Smooth muscle cell of the brain vasculature (primary cell): ENCODE data around the gene SDC4.

Experiments
- DNase-seq: peaks from one replicate; pipeline ENCODE4 v3.0.0-alpha.2; 2012; ENCODE audit warnings: low read depth, low spot score

SDC4 gene, protein sequence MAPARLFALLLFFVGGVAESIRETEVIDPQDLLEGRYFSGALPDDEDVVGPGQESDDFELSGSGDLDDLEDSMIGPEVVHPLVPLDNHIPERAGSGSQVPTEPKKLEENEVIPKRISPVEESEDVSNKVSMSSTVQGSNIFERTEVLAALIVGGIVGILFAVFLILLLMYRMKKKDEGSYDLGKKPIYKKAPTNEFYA

DNA sequence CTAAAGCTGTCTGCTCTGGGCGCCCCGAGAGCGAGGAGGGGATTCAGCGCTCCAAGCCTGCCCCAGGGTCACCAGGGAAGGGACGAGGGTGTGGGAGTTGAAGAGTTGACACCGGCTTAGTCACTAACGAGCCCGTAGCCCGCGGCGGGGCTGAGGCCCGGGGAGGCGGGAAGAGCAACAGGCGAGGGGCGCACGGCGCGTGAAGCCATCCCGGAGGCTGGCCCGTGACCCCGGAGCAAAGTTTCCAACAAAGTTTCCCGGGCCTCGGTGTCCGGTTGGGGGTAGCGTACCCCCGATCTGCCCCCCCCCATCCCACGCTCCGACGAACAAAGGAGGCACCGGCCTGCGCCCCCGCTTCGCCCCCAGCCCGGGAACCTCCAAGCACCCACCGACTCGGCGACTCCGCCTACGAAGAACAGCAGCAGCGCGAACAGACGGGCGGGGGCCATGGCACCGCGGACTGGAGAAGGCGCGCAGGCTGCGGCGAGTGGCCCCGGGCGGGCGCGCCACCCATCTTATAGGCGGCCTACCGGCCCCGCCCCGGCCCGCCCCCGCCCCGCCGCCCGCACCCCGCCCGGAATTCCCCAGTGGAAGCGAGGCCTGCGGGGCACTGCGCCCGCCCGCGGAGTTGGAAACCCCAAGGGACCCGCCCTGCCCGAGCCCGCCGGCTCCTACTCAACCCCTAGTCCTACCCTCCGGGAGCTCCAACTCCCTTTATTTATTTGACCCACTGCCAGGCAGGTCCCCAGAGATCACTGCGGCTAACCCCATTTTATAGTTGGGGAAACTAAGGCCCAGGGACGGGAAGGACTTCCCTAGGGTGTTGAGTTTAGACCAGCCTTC lies at the start of gene SDC4:
SDC4 (minus strand) TSS at position 489 of the 843 bp plus-strand sequence; CDS start at position 449, 40 bp downstream.
- DNase-seq, result no peak

DNA sequence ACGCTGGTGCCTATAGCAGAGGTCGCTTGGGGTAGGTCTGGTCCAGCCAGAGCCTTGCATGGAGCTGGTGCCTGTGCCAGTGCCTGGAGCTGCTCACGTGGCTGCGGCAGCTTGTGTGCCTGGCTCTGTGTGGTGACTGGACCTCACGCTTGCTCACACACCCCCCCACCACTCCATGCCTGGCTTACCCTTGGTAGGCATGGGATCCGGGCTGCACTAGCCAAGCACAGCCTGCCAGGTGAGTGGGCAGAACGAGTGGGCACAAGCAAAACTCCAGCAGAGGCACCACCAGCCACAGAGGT lies 46.8 kb upstream of the SDC4 start:
- no peak for DNase-seq

DNA sequence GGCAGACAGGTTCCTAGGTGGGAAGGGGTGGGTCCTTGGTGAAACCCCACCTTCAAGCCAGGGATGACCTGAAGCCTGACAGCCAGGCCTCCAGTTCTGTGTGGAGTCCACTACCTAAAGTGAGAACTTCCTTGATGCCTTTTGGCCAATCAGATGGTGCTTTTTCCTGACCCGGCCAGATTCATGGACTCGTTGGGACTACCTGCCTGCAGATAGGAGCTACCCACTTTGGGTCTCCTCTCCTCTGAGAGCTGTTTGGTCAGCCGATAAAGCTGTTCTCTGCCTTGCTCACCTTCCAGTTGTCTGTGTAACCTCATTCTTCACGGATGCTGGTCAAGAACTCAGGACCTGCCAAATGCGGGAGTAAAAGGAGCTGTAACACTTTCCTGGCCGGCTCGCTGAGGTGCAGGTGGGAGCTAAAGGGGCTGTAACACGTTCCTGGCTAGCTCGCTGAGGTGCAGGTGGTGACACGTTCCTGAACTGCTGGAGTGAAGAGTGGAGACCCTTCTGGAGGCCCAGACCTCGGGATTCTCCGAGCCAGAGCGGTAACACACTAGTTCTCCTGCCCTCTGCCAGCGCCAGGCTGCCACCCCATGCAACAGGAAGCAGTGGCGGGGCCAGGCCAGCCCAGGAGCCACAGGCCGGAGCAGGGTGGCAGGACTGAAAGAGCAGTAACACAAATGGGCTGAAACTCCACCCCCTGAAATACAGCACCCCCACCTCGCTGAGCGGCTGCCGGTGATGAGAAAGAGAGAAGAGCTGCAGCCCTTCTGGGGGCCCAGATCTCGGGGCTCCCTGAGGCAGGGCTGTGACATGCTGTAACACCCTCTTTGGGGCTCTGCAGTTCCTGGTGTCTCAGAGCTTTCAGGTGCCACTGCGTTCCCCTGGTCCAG lies 46.2 kb upstream of the SDC4 start:
- no peak for DNase-seq

DNA sequence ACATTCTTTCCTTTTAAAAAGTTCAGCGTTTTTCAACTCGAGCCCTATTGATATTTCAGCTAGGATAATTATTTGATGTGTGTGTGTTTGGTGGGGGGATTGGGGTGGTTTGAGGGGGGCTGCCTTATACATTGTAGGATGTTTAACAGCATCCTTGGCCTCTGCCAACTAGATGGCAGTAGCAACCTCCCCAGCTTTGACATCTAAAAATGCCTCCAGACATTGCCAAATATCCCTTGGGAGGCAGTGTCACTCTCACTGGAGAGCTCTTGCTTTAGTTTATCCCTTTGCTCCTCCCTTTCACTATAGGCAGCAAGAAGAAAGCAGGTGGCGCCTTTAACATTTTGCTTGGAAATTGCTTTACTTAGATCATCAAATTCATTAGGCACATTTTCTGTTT lies 44.5 kb upstream of the SDC4 start:
- DNase-seq, result no peak

DNA sequence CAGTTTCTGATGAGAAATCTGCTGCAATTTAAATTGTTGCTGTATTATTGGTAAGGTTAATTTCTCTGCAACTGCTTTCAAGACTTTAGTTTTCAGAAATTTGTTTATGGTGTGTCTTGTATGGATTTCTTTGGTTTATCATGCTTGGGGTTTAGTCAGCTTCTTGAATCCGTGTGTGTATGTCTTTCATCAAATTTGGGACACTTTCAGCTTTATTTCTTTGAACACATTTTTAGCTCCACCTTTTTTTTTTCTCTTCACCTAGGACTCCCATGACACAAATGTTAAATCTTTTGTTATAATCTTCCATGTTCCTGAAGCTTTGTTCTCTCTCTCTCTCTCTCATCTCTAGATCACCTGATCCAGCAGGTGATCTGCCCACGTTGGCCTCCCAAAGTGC lies 43.3 kb upstream of the SDC4 start:
- no peak for DNase-seq

DNA sequence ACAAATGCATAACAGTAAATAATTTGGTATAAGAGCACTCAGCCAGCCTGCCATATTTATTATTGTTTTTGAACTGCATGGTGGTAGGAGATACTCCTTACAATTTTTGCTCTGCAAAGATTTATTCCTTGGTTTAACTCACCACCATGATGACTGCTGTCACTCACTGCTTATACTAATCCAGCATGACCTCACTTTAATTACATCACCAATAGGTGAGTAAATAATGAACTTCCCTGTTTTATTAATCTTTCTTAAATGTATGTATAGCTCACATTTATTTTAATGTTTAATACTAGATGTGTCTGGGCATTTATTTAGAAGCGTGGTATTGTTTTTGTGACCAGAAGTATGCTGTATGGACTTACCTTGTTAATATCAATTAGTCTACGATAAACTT lies 42.7 kb upstream of the SDC4 start:
- DNase-seq, result no peak

DNA sequence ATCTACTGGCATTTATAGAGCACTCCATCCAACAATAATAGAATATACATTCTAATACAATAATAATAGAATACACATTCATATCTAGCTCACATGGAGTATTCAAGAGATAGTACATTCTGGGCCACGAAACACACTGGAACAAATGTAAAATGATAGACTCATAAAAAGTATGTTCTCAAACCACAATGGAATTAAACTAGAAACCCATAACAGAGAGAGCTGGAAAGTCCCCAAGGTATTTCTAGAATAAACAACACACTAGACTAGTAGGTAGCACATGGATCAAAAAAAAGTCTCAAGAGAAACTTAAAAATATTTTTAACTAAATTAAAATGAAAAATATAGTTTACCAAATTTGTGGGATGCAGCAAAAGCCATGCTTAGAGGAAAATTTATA lies 39.0 kb upstream of the SDC4 start:
- no peak for DNase-seq

DNA sequence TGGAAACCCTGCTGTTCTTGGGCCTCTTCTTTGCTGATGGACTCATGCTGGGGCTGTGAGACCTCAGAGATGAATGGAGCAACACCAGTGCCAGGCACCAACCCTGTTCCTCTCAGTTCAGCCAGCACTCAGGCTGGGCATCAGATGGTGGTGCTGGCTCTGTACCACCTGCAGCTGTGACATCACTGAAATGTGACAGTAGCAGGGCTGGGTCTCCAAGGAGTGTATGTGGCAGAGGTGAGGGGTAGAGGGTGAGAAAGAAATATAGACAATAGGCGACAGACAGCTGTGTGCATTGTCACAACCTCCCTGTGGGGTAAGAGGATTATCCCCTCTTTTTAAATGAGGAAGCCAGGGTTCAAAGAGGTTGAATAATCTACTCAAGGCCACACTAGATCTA lies 30.0 kb upstream of the SDC4 start, which contains the start of gene TP53TG5:
TP53TG5 (minus strand) TSS at position 135 of the 400 bp plus-strand sequence; CDS start at position 46, 89 bp downstream.
- DNase-seq, result no peak

DNA sequence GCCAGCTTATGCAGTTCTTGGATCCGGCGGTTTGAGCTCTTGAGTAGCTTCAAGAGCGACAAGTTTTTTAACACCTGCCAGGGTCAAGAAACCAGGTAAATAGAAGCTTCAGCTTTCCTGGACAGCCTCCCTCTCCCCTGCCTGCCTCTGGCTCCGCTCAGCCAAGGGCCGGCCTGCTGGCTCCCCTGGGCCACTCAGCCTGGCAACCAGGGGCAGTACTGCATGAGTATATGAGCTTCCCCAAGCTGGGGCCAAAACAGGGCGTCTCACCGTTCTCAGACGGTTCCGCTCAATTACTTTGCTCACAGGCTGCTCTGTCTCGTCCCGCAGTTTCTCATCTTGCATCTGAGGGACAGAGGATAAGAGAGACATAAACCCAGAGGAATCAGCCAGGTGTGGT lies 29.0 kb upstream of the SDC4 start:
- DNase-seq, result no peak

DNA sequence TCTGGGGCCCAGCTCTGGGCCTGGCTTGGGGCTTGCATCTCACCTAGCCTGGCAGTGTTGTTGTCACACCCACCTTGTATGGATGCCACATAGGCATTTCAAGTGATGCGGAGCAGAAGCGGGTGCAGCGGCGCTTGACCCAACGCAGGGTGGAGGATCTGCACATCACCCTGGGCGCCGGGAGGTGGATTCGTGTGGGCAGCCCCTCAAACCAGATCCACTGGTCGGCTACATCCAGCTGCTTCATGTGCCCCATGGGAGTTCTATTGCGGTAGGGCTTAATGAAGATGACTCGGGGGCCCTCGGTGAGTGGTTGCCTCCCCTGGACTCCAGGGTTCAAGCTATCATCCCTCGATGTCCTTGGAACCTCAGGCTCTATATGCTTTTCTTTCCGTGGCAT lies 26.7 kb upstream of the SDC4 start:
- DNase-seq, result no peak

DNA sequence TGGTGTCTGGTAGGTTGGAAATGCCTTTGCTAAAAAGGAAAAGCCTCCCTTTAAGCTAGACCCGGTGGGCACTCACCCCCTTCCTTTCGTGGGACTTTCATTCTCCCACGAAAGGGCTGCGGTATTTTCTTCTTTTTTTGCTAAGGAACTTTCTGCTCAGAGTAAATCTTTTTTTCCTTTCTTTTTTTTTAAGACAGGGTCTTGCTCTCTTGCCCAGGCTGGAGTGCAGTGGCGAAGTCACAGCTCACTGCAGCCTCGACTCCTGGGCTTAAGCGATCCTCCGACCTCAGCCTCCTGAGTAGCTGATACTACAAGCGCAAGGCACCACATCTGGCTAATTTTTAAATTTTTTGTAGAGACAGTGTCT lies 25.9 kb upstream of the SDC4 start:
- DNase-seq, result no peak

DNA sequence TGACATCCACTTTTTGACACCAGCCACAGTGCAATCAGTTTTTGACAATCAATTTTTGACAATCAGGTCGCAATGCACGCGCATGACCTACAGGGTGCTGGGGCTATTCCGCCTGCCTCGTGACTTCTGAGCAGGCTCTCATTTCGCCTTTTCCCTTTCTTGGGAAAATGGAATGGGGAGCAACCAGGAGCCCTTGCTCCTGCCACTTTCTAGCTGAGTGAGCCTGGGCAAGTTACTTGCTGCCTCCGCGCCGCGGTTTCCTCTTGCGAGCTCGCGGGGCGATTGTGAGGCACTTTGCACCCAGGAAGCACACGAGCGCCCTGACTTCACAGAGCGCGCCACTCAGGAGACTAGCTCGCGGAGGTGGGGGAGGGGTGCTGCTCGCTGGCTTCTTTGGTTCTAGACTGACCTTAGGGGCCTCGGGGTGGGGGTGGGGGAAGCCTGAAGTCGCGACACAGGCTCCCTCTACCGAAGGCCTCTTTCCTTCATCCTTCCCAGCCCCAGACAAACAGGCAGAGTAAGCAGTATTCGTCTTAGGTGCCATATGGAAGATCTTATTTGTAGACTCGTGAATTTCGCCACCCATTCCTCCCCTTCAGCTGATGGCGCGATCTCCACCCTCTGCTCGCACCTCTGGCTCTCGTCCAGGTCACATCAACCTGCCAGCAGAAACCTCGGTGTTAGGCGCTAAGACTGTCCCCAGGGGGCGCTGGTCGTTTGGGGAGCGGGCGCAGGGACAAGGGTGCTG lies 25.3 kb upstream of the SDC4 start:
- no peak for DNase-seq

DNA sequence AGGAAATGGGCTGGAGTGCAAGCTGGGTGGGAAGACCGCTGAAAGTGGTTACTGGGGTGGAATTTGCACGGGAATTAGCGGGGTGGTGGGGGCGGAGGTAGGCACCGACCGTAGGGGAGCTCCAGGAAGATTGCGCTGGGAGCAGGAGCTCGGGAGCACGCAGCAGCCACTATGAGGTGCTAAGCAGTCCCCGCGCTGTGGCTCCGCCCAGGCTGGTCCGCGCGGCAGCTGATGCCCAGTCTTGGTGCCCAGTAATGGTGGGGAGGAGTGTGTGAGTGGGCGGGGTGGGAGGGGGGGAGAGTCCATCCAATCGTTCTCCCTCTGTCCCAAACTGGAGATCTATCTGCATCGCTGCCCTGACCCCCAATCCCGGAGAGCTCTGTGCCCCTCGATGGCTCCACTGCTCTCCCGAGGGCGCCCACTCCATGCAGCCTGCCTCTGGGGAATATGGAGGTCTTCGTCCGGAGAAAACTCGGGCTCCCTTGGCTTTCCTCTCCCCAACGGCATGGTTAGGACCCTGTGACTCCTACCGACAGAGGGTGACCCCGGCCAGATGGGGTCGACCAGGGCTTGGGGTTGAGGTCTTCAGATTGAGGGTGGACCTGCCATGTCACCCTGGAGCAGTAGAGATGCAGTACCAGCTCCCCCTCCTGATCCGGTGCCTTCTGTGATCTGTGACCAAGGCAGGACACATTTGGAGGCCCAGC lies 24.6 kb upstream of the SDC4 start:
- DNase-seq, result no peak

DNA sequence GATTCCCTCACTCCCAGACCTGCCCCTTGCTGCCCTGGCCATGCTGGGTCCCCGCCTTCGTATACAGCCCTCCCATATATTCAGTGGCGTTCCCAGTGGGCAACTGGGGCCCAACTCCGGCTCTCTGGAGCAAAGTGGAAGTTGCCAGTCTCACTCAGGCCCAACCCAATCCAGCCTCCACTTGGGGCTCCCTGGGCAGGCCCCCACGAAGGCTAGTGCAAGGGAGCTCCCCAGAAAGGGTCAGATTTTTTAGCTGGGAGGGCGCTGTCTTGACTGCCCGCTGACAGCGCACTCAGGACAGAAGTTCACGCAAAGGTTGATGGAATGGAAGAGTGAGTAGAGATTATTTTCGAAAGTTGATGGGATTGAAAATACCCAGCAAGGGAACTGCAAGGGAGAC lies 24.0 kb upstream of the SDC4 start:
- no peak for DNase-seq

DNA sequence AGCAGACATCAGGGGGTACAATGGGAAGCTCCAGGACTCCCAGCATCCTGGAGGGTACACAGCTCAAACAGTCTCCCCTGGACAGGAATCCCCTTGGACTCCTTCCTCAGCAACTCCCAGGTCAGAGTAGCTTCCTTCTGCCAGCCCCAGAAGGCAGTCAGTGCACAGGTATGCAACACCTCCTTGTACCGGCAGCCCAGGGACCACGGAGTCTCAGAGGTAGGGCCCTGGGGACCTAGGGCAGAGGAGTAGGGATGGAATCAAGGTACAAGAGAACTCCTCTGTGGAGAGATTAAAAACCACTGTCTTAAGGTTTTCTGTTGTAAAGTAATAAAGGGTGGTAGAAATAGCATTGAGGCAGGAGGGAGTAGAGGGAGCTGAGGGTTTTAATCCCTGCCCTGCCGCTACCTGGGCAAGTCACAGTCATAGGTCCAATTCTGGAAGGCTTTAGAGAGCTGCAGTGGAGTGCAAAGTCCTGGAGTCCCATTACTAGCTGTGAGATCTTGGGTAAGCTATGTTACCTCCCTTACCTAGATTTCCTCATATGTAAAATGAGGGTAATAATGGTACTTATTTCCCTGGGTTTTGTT lies 22.4 kb upstream of the SDC4 start:
- DNase-seq, result no peak

DNA sequence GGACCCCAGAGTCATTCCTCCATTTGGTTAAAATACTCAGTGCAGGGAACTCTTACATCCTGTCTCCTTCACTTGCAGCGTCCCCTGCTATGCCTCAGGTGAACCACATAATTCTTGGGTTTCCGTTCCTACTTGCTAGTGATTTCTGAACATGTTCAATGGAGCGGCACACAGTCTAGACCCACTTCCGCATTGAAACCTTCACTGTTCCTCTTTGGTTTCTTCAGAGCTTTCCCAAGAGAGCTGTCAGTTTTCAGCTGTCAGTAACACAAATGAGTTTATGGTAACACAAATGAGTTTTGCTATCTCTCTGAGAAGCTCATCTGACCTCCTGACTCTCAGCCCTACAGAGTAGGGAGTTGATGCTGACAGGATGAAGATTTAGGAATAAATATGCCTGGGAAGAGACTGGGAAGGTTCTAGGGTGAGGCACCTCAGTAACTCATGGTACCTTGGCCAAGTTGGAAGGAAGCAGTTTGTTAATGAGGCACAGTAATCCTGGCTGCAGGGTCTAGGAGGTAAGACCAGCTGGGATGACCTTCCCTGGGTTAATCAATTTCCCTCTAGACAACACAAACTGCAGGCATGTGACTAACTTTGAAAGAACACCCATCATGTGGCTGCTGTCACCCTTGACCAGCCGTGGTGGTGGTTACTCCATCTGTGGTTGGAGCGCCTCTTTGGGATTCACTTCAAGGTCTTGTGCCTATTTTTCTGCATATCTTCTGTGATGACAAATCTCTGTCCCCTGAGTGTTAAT lies 20.2 kb upstream of the SDC4 start:
- no peak for DNase-seq

DNA sequence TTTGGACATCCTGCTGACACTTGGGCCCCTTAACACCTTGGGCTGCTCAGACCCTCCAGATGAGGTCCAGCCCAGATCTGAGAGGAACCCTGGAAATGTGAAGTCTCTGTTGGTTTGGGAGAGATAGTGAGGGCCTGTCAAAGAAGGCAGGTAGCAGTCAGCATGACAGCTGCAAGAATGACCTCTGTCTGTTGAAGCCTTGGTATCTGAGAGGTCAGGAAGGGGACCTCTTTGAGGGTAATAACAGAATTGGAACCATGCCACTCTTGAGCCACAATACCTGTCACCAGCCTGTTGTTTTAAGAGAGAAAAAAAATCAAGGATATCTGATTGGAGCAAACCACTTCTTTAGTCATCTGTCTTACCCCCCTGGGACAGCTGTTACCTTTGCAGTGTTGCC lies 18.9 kb upstream of the SDC4 start:
- no peak for DNase-seq

DNA sequence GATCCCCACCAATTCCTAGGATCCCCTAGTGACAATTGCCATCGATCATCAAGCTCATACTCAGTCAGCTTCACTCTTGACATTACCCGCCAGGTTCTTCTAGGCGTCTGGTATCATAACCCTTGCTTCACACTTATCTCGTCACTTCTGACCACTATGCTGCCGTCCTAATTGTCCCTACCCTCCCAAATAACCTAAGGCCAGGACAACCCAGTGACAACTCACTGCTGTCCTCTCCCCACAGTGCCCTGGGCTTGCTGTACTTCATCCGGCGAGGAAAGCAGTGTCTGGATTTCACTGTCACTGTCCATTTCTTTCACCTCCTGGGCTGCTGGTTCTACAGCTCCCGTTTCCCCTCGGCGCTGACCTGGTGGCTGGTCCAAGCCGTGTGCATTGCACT lies 18.4 kb upstream of the SDC4 start:
- DNase-seq, result no peak

DNA sequence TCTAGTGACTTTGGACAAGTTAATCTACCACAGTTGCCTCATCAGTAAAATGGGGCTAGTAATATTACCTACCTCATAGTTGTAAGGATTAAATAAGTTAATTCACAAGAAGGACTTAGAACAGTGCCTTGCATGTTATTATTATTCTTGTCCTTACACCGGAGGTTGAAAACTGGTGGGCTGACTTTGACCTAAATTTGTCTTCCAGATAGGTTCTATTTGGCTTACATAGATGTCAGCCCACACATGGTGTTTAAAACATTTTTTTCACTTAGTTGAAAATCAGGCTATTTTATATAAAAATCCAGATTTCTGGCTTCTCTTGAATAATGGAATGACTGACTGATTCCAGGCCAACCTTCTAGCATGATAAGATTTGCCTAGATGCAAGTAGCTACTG lies 18.0 kb upstream of the SDC4 start:
- no peak for DNase-seq

DNA sequence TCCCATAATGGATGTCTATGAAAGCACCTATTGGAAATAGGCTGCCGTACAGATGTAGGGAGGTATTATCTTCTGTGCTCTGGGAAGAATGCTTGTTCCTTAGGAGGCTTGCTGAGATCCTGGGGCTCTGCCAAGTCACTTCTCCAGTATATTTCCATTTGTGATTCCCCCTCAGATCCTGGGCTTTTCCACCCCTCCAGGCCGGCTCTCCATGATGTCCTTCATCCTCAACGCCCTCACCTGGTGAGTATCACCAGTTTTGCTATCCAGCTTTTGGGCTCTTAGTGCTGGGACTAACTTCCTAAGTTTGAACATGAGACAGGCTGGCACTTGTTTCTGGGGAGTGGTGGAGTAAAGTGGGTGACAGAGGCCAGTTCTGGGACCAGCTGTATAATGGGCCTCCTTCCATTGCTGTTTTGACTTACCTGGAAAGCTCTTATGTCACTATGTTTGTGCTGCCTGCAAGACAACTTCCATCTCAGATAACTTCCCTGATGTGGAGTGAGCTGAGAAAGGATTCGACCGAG lies 17.3 kb upstream of the SDC4 start:
- no peak for DNase-seq
